ENCODE results near the gene KIAA1549. TPM values are rescaled to one million over a fixed set of nuclear protein-coding genes. Genes with fewer than 3 reads are reported as not detected.

The KIAA1549 gene
- total and polyA plus RNA-seq, 10 of the 15 experiments (the other 5 are each of a cell fraction or from before 2014, with no cell fraction given) = 0.02 to 0.82 (median 0.22) TPM

DNA sequence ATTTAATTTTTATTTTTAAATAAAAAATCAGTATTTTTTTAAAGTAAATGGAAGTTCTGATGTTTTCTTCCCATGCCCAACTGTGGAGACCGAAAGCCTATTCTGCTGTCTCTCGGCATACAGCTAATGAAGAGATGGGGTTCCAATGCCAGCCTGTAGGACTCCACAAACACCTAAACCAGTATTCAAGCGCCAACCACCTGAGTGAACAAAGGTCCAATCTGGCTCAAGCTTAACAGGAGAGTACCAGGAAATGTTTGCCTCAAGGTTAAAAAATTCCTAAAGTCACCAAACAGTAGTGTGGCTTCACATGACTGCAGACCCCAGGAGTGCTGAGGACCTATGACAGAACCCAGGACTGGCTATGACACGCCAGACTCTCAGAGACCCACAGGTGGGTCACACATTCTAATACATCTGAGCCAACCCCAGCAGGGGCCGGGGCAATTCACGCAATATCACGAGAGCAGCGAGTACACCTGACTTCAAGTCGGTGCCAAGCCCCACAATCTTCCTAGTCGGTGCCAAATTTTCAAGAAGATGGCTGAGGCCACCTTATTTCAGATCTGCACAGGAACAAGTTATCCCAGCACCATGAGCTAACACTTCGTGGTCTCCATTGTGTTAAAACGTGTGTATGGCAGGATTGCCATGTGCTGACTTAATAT lies 31.6 kb downstream of the KIAA1549 start:
- intact Hi-C loops (cut with micrococcal nuclease; ENCODE audit: unreplicated experiment) = no loop called here
- no peaks in the 10 kb centered on the region for H3K4me1 ChIP-seq (ENCODE audit: control insufficient read depth, insufficient read depth, low read length)
- in situ Hi-C loops (cut with MboI) = no loop called here
- H3K27me3 ChIP-seq (replicated peaks in 1 of 2; ENCODE audit: control insufficient read depth in 2 of 2, insufficient read depth in 2 of 2, low read length in 1 of 2) = peaks cover 2% of the 10 kb centered on the region in 2 experiments; a peak in 1 of 4 replicates
- ChIA-PET SMC1A (ENCODE audit: uncharacterized antibody, unreplicated experiment) (no interaction called here), POLR2A (no interaction called here), RAD21 (ENCODE audit: unreplicated experiment) (no interaction called here), CTCF (no interaction called here)
- no peaks in the 10 kb centered on the region for H4K20me1 ChIP-seq (ENCODE audit: control insufficient read depth, insufficient read depth)
- BruUV-seq (replicated peaks) = no TSS peak
- TF ChIP-seq KAT2A (conservative IDR thresholded peaks at IDR 0.05; ENCODE audit: control insufficient read depth, low read depth, low read length) (no peak), RAD21 (IDR thresholded peaks at IDR 0.05; ENCODE audit: insufficient read depth, low read depth, low read length) (no peak), EP300 (IDR thresholded peaks at IDR 0.05; ENCODE audit: borderline replicate concordance in 1 of 2, control insufficient read depth in 1 of 2, low read depth in 2 of 2, low read length in 2 of 2) (no peak), EED (IDR thresholded peaks at IDR 0.05; ENCODE audit: low read depth) (no peak), POLR2A (IDR thresholded peaks at IDR 0.05; ENCODE audit: low read depth, low read length) (no peak), IKZF1 (conservative IDR thresholded peaks at IDR 0.05) (no peak), TARDBP (IDR thresholded peaks at IDR 0.05; ENCODE audit: borderline replicate concordance) (no peak), REST (IDR thresholded peaks at IDR 0.05; ENCODE audit: low read depth, low read length) (no peak), STAT1 (conservative IDR thresholded peaks at IDR 0.05) (no peak), JUND (IDR thresholded peaks at IDR 0.05; ENCODE audit: low read depth, low read length) (no peak), NFYB (IDR thresholded peaks at IDR 0.05; ENCODE audit: insufficient read depth, low read depth, low read length) (no peak), NRF1 (conservative IDR thresholded peaks at IDR 0.05; ENCODE audit: low read depth, low read length) (no peak), ZZZ3 (IDR thresholded peaks at IDR 0.05; ENCODE audit: control insufficient read depth, insufficient read length, low read depth) (no peak), TAF1 (IDR thresholded peaks at IDR 0.05; ENCODE audit: borderline replicate concordance, low read depth, low read length) (no peak)
- no peaks in the 10 kb centered on the region for H3K79me2 ChIP-seq (ENCODE audit: control insufficient read depth, insufficient read depth, low read length)
- DNase-seq (ENCODE audit: low read depth, low spot score) (no peak), FAIRE-seq (no peak), ATAC-seq (no peak)
- no peak overlapping the region for H3K27ac ChIP-seq (ENCODE audit: control insufficient read depth, insufficient read depth)
- no peak overlapping the region for H3K9ac ChIP-seq (ENCODE audit: control insufficient read depth, insufficient read depth, low read length)
- no peaks in the 10 kb centered on the region for H3K9me3 ChIP-seq (replicated peaks; ENCODE audit: control insufficient read depth, insufficient read depth, low read length)
- whole genome bisulfite sequencing (ENCODE audit: insufficient coverage, insufficient replicate concordance, low lambda C conversion rate, missing lambda C conversion rate) = 66% methylated on average over 12 of the region's 12 CpGs
- no peak overlapping the region for H3K4me3 ChIP-seq
- H2AFZ ChIP-seq (ENCODE audit: control insufficient read depth, low read depth, low read length) = no peak overlapping the region
- no peak overlapping the region for H3K4me2 ChIP-seq (ENCODE audit: control insufficient read depth, insufficient read depth)
- H3K36me3 ChIP-seq (ENCODE audit: control insufficient read depth in 2 of 2, insufficient read depth in 2 of 2, low read length in 1 of 2) = no peaks in the 10 kb centered on the region
